DMS53 treated with DMSO at 0.1 percent for 48 hours (cell line): ENCODE results near the gene CELF2.

Experiments used
- DNase-seq: peaks from one replicate; lab custom pipeline; 2025; ENCODE audit not compliant: unreplicated experiment; lab: John Stamatoyannopoulos, UW

CELF2 gene

DNA sequence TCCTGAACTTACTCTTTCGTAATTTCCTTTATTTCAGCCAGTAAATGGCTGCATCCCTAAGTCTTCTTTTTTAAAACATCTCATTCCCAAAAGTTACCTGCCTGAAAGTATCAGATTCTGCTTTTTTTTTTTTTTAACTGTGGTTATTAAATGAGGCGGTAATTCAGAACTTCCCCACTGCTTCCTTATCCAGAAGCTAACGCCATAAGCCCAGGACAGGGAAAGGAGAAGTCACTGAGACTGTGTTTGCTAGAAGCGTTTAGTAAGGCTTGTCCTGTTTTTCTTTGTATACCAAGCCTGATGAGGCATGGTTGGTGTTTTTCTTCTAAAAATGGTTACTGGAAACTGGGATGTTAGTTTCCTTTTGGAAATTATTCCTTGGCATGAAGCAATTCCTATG lies 197.8 kb downstream of the CELF2 start:
- DNase-seq: no peak

DNA sequence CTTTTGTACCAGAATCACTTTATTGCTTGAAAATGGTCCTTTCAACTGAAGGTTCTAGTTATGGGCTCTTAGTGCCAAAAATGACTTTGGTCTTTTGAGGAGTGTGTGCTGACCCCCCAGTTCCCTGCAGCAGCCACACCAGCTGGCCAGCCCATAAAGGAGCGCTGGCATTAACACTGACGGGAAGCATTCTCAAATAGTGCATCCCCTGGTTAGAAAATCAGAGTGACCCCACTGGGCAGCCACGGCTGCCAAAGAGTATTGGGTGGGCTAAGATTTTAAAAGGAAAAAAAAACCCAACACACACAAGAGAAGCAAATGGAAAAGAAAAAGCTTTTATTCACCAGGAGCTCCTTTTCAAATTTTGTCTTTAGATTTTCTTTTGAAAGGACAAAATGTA lies 199.8 kb downstream of the CELF2 start:
- DNase-seq: no peak

DNA sequence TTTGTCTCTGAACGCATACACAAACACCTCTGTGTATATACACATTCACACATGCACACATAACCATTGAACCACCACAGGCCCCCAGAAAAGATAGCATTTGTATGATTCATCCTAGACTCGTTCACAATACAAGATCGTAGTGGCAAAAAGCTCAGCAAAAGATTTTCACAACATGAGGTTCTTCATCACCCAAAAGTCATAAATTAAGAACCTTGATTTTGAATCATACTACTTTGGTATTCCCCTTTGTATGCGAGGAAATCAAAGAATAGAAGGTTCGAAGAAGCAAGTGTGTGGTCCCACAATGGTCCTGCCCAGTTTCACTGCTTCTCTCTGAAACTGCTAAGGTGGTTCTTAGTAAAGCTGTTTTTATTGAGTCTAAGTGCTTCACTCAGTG lies 200.7 kb downstream of the CELF2 start:
- DNase-seq: no peak

DNA sequence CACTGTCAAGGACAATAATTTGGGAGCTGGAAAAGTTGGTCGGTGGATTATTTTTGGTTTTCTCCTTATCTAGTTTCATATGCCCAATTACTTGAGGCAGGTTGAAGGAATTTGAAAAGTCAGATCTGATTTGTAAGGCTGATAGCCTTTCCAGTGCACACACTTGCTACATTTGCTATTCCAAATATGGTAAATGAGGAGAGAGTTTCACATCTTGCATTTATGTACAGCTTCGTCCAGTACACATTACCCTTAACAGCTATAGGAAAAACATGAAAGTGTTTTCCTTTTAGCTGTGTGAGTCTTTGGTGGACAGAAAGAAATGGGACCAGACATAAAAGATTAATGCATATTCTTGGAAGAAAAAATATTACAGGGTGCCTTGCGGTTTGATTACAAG lies 201.8 kb downstream of the CELF2 start:
- DNase-seq: no peak

DNA sequence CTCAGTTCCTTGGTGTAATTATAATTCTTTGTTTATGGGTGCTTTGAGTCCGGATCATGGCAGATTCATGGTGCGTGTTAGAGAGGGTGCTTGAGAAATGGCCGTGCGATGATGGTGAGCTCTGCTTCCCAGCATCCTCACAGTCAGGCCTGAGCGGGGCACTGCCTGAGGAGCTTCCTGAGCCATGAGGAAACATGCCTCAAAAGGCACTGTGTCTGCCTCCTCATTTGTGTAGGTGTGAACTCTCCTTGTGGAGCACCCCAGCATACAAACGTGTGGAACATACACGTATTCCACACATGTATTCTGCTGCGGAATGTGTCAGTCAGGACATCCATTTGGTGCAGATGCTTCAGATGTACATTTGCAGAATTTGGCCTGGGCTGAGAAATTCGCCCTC lies 205.4 kb downstream of the CELF2 start:
- DNase-seq: no peak

DNA sequence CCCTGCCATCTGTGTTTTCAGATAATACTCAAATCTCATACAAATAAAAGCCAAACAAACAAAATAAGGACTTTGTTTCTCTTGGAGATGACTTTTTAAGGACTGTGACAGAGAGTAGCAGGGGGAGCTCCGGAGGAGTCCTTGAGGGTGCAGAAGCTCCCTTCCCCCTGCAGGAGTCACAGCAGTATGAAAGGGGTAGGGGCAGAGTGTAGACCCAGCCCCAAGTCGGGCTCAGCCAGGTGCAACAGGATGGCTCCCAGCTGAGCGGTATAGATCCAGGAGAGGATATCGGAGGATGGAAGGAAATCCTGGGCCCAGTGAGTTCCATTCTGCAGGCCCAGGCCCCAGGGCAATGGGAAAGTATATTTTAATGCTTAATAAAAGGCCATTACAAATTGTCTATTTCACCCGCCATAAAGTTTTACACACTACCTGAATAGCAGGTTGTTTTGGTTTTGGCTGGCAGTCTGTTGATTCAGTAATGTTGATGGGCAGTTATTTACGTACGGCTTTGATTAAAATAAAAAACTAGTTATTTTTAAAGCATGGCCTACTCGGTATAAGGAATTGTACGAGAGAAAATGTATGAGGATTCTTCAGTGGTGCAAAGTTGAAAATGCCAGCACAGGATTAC lies 206.0 kb downstream of the CELF2 start:
- DNase-seq: no peak

DNA sequence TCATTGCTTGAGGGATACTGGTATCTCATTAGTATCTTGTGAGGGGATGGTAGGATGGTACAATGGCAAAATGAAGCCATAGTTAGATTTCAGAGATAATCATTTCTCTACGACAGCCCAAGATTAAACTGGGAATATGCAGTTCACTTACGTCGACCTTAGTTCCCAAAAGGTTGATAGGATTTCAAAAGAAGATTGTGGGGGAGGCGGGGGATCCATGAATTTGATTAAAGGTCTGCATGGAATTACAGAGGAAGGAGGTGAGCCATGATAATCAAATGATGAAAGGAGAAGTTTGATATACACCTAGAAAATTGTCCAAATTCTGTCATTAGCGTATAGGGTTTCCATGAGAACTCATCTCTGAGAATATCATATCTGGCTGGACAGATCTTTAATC lies 206.6 kb downstream of the CELF2 start:
- no peak for DNase-seq

DNA sequence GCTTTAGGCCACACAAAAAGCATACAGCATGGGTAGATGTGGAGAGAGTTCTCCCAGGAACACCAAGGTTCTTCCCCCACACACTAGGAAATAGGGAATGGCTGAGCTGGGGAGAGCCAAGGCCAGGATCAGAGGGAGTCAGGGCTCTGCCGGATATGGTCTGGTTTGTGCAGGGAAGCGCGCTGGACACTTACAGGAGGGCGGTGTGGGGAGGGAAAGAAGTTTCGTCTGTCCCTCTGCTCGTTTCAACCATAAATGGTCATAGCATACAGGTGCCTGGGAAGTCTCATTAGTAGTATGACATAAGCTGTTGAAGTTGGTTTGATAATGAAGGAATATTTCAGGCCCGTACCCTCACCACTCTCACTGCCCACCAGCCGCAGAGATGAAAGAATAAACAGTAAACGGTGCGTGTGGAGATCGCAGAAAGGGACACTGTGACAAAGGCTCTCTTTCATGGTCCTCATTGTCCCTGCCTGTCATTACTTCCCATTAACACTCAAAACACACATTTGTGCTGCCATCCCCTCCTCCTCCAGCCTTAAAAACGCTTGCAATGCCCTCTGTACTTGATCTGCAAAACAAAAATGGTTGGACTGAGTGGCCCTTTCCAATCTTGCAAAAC lies 207.2 kb downstream of the CELF2 start:
- DNase-seq: no peak

DNA sequence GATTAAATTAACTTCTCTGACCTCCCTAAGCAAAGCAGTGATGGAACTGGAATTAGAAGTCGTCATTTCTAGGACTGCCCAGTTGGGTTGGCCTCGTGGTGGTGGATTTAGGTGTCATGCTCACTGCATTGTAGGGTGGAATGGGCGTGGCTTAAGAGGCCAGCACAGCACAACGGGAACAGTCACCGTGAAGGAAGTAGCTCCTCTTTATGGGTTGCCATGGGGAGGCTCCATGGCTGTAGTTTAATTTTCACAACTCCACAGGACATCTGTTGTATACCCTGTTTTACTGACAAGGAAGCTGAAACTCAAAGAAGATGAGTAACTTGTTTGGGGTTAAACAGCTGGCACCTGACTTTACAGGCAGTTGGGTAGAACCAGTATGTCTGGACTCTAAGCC lies 208.3 kb downstream of the CELF2 start:
- DNase-seq: no peak

DNA sequence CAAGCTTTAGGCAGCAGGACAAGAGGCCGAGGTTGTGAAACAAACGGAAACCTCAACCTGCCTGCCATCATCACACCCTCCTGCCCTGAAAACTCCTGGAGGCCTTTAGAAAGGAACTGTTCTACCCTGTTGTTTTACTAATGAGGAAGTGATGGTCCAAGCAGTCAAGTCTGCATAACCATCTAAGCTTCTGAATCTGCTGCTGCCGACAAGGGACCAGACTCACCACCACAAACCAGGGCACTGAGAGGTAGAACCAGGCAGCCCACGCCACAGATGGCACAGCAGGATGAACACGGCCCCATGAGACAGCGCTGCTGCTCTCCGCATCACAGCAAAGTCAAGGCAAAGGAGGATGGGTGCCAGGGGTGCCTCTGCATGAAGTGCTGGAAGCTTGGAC lies 209.4 kb downstream of the CELF2 start:
- DNase-seq: no peak

DNA sequence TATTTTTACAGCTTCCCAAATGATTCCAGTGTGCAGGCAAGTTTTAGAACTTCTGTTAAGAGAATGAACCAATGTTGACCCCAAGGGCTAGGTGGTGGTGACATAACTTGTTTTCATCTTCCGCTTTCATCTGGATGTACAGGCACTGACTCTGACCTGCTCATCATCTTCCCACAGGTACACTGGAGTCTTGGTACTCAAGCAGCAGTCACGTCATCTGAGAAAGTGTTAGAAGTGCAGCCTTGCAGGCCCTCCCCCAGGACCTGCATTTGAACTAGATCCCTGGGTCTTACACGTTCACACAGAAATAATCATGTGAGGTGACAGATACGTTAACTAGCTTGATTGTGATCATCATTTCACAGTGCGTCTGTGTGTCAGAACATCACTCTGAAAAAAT lies 212.2 kb downstream of the CELF2 start:
- DNase-seq: no peak

DNA sequence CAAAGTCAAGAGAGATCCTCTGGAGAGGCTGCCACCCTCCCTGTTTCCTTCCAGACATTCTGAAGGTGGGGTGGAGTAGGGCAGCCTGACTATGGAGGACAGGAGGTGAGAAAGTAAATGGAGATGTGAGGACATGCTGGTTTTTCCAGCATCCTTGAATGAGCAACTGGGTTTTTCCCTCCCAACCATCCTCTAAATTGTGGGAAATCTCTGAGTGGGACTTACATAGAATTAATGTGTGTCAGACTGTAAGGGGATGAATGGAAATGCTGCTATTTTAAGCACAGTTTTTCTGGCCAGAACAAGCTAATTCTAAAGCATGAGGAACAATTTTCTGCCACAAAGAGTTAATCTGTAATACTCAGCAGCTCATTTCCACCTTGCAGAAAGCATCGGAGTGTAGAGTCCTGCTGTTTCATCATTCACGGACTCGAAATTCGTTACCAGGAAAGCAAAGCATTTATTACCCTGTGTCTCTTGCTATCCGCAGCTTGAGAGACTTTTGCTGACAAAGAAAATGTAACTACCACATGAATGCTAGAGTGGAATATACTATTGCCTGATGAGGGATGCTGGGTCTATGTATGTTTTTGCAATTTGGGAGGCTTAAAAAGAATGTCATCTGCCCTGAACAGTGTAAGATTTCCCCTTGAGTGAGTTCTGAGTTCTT lies 213.0 kb downstream of the CELF2 start:
- no peak for DNase-seq

DNA sequence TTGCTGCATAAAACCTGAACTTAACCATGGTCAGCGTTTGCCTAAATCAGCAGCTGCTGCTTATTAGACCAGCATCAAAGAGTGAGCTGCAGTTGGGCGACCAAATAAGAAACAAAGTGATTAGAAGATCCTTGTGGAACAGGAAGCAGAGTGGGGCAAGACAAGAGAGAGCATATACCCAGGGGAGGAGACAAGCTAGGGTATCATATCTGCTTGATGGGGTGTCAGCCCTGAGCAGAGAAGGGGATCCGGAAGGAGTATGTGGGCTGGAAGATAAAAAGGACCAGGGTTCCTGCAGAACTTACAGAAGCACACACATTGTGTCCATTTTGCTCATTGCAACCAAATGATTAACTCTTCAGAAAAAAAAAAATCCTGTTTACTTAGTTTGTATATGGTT lies 213.6 kb downstream of the CELF2 start:
- no peak for DNase-seq

DNA sequence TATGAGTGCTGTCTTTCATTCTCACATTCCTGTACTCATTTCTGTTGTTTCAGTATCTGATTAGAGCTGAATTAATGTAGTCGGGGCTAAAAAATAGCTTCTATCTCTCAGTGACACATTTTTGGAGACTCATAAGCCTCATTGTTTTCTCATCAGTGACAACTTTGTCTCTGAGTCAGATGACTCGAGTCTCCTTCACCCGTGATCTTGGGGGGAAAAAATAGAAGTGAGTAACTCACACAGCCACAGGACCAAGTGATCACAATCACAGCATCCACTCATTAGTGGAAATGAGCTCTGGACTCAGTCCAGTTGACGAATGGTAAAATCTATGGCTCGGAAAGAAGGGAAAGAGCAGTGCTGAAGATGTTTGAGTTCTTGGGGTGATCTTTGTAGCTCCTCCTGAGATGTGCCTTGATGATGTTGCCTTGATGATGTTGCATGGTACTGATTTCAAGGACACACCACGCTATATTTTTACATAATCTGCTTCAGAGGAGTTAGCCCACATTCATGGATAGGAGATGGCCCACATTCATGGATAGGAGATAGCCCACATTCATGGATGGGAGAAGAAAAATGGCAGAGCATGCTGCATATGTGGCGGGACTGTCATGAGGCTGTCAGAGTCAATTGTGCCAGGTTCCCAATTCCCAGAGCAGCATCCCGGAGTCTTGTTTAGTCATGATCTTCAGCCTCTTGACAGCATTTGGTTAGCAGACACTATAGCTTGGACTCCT lies 214.7 kb downstream of the CELF2 start:
- DNase-seq: no peak

DNA sequence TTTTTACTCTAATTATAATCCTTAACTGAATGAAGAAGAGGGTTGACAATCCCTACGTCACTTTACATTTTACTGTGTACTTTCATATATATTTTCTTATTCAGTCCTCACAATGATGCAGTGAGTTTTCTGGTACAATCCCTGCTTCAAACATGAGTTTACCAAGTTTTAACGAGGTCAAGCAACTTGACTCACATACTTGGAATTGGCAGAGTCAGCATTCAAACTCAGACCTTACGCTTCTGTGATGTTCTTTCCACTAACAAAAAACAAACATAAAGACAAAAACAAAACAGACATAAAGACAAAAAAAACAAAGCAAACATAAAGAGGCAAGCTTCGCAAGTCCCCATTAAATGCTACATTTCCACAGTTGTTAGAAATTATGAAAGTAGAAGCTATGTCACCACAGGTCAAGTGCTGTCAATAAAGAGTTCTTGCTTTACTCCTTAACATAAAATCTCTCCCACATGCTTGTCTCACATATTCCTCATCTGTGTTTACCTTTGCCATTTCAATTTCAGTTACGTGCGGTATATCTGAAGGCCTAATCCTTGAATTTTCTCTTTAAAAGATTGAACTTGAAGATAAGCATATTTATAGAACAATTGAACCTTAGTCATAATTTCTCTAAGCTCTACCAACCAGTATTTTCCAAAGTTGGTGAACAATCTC lies 217.3 kb downstream of the CELF2 start:
- no peak for DNase-seq

DNA sequence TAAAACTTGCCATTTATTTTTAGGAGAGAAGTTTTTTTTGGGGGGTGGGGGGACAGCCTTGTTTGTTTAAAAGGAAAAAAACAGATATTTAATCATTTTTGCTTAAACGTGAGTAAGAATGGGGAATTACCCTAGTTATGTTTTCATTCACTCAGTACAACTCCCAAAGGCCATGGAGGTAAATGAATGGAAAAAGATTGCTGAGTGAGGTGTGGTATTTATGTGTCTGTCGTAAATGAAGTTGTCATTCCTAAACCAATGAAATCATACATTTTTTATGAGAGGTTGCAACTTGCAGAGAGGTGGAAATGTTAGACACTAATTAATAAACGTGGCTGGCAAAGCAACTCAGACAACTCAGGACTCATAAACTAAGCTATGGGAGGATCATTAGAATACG lies 218.1 kb downstream of the CELF2 start:
- no peak for DNase-seq

DNA sequence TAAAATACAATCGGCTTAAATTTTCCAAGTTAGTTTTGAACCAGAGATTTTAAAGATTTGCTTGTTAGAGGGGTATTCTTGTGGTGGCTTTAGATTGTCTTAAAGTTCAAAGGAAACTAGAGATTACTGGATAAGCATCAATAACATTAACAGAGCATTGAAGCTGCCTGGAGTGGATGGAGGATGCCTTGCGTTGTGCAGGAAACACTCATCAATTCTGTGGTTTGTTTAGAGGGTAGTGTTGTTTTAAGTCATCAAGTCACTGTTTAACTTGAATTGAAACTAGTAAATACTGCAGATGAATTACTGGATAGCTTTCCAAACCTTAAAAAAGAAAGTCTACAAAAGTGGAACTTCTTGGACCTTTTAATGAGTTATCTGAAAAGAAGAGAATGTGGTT lies 218.6 kb downstream of the CELF2 start:
- no peak for DNase-seq

DNA sequence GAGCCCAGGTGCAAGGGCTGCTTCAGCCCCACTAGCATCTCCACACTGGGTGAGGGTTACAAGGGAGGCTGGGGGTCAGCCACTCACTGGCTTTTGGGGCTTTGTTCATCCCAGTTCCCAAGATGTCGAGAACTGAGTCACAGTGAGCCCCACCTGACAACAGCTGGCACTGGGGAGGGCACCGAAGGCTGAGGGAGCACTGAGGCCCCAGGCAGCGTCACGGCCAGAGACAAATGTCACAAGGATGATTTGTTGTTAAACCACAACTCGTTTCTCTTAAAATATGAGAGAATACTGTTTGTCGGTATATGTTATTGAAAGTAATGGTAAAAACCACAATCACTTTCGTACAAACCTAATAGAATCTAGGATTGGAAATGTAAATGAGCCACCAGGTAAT lies 219.9 kb downstream of the CELF2 start:
- no peak for DNase-seq

DNA sequence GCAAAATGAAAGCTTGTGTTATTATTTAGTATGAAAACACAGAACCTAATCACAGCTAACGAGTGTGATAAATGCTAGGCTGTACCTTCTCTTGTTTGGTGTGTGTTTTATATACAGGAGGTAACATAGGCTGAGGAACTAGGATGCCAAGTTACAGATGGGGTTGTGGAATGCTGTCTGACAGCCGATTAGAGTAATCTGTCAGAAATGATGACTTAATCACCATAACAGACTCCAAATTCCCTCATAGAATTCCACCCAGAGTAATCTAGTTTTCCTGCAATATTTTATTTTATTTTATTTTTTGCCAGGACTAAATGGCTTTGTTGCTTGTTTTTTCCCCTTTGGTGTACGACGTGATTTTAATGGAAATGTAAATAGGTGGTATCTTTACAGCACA lies 221.2 kb downstream of the CELF2 start:
- DNase-seq: no peak

DNA sequence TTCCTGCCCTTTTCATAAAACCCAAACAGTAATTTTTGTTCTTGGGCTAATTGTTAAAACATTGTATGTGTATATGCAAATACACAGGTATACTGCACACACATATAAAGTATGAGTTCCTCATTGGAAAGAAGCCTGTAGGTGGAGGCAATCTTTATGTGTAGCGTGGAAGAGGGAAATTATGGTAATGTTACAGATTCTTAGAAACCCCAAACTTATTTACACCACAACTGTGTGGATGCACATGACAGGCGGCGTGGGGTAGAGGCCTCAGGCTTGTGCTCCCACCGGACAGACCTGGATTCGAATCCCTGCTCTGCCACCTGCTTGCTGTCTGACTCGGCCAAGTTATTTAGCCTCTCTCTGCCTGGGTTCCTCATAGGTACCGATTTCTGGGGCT lies 223.0 kb downstream of the CELF2 start:
- DNase-seq: no peak
